NCI-H748 (cell line): ENCODE results near the gene ARHGEF3.

Source experiments
- DNase-seq: peaks from one replicate; lab custom pipeline; 2025; ENCODE audit not compliant: unreplicated experiment; lab: John Stamatoyannopoulos, UW

ARHGEF3 gene, protein sequence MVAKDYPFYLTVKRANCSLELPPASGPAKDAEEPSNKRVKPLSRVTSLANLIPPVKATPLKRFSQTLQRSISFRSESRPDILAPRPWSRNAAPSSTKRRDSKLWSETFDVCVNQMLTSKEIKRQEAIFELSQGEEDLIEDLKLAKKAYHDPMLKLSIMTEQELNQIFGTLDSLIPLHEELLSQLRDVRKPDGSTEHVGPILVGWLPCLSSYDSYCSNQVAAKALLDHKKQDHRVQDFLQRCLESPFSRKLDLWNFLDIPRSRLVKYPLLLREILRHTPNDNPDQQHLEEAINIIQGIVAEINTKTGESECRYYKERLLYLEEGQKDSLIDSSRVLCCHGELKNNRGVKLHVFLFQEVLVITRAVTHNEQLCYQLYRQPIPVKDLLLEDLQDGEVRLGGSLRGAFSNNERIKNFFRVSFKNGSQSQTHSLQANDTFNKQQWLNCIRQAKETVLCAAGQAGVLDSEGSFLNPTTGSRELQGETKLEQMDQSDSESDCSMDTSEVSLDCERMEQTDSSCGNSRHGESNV

DNA sequence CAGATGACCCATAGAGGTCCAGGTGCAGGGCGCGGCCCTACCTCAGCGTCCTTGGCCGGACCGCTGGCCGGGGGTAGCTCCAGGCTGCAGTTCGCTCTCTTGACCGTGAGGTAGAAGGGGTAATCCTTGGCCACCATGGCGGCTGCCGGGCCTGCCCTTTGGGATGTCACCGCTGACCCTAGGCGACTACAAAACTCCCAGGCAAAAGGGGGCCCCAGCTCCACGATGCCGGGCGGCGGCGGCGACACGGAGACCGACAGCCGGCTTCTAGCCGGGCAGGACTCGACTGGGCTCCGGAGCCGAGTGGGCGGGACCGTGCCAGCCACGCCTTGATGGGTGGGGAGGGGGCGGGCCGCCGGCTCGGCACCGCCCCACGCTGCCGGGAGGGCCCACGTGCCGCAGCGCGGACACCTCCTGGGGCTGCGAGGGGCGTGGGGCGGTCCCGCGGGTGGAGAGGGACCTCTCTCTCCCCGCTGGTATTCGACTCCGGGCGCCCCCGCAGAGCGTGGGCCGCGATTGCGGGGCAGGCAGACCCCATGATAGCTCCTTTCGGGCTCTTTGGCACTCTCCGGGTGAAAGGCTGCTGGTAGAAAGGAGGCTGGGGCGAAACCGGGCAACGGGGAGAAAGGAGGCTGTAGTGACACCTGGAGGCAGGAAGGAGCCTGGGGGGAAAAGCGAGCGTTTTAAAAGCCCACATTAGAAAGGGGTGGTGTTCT is at the start of gene ARHGEF3:
TSS of gene ARHGEF3 (minus strand) at position 288 of the 716 bp plus-strand sequence. CDS start at position 137, 151 bp downstream.
- peak; percentile 77 for DNase-seq

DNA sequence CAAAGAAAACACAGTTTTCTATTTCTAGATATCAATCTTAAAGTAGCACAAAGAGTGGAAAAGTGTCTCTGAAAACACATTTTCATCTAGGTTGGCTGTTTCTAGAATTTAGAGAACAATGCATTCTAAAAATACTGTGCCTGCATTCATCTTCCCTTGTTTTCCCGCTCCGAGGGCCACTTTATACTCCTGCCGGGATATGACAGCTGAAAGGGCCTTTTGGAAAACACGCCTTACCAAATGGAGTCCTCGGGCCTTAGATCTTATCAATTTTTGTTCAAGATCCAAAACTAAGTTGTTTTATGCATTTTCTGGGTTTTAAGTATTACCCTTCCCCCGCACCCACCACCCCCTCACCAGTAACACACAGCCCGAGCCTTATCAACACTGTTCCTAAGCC is 47.9 kb upstream of the ARHGEF3 start:
- DNase-seq: no peak

DNA sequence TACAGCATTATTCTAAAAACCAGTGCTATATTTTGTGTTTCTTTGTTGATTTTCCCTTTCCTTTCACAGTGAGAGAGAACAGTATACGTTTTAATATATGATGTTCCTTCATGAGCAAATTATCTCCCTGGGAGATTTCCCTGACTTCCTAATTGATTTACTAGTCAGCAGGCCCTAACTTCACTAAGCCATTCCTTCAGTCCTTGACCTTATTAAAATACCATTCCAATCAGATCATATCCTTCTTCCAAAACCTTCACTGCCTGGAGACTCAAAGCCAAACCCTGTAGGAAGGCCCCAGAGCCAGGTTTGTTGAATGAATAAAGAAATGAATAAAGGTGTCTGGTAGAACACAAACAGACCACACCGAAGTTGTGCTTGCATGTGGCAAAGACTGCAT is 43.8 kb upstream of the ARHGEF3 start:
- peak; percentile 7 for DNase-seq

DNA sequence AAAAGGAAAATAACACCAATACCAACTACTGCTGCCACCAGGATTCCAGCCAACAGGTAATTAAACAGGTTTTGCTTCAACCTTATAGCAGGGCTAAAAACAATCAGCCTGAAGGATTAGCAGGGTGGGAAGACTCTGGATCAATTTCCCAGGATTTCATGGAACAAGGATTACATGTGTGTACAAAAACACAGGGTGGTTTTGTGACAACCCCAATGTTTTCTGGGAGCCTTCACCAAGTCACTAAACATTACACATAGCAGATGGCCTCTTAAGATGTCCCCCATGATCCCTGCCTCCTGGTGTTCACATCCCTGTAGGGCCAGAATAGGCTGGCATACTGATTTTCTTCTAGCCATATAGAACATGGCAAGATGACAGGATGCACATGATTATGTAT is 42.8 kb upstream of the ARHGEF3 start:
- DNase-seq: no peak

DNA sequence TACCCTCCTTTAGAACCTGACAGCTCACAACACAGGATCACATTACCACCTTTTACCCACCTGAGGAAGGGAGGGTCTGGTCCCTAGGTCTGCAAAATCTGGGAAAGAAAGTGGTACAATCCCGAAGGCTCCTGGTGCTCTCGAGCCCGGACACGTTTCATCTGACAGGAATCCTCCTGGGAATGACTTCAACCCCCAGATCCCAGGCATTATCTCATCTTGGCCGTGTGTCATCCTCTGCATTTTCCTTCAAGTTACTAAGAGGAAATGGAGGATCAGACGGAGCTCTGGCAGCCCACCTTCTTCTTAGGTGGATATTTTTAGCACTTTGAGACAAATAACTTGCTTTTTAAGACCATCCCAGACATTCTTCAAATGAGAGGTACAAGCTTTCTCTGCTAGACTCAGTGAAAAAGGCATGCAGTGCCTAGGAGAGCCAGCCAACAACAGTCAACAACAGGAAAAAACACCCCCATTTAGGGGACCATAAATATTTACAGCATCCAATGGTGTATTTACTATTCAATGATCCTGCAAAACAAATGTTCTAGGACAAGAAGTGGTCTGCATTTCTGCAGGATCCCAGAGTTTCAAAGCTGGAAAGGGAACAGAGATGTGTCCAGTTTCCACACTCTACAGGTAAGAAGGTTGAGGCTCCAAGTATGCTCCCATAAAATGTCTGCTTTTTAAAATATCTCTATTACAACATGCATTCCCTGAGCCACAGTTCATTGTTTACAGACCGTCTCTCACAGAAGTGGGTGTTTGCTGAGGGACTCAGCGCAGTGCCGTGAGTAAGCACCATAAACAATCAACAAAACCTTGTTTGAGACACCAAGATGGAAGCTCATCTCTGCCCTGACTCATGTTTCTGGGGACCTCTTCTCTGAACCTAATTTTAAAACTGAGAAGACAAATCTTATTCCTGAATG is 38.3 kb upstream of the ARHGEF3 start:
- DNase-seq: peak; percentile 6

DNA sequence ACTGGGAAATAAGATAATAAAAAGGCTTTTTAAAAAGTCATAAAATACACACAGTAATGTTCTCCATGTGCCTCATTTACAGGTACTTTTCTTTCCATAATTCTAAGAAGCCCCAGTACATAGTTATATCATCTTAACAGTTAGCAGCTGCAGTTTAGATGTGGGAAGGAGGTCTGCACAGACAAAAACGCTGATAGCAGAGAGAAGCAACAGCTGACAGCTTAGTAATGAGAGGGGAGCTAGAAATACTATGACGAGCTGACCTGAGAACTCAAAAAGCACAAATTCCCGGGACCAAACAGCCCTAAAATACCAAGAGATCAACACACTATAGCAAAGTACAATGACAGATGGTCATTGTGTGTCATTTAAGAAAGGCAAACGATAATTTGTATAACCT is 36.7 kb upstream of the ARHGEF3 start:
- no peak for DNase-seq

DNA sequence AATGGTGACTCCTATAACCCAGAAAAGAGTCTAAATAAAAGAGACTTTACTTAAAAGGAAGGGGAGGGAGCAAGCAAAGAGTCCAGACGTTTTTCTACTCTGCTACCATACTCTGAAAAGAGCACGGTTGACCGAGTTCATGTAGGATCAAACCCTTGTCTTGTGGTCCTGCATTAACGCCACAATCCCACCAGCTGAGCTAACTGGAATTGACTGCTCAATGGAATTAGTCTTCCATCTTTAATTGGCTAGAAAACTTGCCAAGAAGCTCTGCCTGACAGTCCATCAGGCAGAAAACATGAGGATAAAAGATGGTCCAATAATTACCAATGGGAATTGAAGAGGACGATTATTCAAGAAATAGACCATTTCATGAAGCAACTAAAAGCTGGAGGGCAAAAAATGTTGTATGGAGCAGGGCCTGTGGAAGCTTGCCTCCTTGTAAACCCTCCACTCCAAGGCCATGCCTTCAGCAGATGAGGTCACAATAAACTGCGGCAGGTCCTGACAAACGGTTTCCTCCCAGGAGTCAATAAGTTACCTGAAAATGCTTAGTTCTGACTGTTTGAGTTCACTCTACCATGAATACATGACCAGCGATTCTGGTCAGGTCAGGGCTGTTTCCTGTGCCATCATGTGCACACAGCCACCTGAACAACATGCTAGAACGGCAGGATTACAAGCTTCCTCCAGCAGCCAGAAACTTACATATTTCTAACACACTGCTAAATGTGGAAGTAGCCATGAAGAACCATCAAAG is 35.6 kb upstream of the ARHGEF3 start:
- no peak for DNase-seq

DNA sequence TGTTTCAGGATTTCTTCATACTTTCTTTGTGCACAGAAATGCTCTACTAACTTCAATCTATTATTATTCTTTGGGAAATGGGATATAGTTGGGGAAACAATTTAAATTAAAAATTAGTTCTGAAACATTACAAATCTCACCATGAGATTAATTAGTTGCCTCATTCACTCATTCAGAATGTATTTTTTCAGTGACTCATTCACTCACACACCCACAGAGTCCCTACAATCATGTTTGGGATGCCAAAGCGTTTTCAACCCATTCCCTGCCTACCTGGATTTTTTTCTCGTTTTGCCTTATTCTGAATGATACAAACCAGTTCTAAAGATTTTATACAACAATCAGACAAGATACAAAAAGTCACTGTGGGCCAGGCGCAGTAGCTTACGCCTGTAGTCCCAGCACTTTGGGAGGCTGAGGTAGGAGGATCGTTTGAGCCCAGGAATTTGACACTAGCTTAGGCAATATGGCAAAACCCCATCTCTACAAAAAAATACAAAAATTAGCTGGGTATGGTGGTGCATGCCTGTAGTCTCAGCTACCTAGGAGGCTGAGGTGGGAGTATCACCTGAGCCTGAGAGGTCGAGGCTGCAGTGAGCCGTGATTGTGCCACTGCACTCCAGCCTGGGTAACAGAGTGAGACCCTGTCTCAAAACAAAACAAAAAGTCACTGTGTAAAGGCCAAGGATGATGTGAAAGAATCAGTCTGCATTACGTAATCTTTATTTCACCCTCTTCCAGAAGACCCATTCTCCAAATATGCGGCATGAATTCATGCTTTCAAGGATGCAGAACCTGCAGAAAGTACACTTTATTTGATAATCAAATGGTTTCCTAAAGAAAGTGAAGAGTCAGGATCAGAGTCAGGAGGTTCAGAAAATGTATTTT is 34.8 kb upstream of the ARHGEF3 start:
- no peak for DNase-seq

DNA sequence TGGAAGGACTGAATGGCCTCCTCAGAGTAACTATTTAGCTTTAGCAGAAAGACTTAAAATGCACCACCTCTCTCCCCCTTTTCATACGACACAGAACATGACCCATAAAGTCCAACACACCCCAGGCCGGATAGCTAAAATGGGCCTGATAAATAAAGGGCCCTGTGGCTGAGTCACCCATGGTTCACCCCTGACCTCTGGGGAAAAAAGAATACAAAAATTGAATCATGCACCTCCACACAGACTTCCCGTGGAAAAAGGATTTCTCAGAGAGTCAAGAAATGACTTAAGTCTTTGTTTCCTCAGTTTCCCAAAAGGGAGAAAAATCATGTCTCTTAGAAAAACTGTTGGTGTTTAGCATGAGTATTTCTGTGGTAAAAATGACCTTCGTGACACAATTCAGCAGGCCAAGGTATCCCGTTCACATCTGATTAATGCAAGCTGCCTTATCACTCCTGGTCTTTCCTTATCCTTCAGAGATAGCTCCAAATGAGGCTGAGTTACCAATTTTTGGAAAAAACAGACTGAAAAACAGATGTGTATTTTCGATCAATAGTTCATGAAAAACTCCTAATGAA is 34.0 kb upstream of the ARHGEF3 start:
- DNase-seq: no peak

DNA sequence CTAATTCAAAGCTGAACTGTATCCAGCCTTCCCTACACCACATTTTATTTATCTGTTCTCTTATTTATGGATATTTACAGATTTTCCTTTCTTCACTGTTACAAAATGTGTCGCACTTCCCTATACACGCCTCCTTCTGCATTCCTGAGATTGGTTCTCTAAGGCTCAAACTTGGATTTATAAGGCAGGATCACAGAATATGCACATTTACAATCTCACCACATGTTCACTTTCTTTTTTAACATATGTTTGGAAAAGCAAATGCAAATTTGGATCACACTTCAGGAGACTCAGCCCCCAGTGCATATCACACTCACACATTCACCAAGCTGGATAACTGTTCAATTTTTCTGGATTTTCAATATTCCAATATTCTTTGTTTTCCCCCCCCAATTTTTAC is 31.8 kb upstream of the ARHGEF3 start:
- no peak for DNase-seq

DNA sequence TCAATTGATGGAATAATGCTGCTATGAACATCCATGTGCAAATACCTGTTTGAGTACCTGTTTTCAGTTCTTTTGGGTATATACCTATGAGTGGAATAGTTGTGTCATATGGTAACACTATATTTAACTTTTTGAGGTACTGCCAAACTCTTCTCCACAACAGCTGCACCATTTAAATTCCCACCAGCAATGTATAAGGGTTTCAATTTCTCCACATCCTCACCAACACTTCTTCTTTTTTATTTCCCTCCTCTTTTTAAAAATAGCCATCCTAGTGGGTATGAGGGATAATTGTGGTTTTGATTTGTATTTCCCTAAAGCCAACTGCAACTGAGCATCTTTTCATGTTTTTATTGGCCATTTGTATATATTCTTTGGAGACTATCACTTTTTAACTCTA is 31.3 kb upstream of the ARHGEF3 start:
- DNase-seq: no peak

DNA sequence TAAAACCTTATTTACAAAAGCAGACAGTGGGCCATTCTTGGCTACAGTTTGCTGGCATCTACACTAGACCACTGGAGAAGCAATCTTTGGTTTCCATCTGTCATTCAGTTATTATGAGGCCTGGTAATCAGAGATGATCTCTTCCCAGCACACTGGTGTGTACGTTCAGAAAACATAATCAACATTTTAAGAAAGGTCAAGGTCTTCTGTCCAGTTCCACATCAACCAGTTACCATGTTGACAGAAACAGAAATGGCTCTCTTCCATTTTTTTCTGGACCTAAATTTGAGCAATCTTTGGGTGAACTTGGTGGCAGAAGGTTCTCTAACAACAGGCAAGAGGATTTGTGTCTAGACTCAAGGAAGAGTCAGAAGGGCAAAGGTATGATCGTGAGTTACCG is 29.8 kb upstream of the ARHGEF3 start:
- no peak for DNase-seq

DNA sequence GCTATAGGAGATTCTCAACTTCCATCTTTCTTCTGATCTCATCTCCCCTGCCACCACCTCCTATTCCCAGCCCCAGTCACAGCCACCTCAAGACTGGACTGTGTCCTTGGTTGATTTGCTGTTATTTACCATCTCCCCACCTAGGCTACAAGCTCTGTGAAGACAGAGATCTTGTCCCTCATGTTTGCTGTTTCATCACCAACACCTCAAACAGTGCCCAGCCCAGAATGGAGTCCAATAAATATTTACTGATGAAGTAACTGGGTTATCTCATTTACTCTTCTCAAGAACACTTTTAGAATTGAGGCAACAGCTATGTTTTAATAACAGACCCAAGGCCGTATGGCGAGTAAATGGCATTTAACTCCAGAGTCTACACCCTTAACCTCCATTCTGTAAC is 29.1 kb upstream of the ARHGEF3 start:
- DNase-seq: no peak

DNA sequence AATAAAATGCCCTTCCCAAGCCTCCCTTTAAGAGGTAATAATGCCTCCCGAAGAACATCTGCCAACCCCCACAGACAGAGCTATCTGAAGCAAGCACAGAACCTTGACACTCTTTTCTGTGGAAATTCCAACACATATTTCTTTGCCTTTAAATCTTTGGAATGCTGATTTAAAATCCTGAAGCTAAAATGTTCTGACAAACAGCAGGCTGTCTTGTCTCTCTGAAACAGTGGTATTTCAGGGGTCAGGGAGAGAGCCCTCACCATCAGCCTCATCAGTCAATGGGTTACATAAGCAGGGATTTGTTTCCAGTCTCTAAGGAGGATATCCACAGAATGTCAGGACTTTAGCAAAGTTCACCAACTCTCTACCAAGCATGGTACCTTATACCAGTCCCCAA is 27.8 kb upstream of the ARHGEF3 start:
- no peak for DNase-seq

DNA sequence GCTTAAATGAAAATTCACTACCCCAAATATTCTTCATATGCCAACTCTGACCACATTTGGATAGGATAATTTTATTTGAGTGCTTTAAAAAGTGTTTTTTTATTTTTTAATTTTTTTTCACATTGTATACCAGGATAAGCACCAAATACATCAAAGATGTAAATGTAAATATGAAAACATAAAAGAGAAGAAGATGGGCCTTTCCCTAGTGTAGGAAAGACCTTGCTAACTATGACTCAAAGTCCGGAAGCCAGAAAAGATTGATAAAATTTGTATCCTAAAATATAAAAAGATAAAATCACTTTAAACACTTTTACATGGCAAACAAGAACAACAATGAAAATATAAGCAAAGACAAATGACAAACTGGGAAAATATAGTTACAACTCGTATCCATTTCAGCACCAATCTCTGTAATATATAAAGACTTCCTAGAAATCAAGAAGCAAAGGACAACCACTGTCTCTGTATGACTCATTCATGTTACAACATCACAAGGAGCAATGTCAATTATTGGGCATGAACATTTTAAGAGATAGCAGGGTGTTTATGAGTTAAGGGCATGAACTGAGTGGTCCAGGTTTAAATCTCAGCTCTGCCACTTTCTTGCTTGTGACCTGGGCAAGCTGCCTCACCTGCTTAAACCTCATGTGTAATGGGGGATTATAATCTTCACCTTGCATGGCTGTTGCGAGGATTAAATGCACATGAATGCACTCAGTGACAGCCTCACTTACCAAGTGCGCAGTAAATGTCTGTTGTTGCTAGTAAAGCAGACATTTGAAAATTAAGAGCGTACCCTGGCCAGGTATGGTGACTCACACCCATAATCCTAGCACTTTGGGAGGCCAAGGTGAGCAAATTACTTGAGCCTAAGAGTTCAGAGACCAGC is 25.3 kb upstream of the ARHGEF3 start:
- DNase-seq: no peak

DNA sequence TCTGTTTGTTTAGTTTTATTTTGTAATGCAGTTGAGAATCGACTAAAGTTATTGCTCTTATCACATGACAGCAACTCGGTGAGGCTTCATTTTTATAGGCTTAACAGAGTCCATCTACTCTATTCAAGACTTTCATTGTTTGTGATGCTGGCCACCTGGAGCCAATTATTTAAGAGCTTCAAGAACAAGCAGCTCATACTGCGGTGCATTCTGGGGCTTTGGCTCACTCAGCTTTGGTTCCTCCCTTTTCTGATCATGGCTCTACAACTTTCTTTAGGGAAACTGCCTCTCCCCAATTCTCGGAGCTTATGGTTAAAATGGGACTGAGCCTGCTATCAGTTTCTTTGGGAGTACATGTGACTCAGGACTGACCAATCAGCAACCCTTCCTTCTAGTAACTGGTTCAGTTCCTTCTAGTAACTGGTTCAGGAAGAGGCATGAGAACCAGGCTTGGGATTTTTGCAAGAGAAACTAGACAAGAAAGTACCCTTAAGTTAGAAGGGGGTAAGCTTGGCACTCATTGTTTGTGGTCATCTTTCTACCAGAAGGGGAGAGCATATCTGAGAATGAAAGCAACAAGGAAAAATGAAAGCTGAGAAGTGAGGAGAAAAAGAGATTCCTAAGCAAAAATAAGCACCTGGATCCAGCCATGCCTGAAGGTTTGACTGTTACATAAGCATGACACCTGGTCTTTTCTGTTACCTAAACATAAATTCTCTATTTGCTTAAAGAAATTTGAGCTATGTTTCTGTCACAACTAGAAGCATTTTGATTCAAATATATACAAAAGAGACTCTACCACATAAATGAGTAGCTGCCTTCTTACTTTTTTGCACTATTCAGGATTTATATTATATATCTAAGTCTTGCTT is 24.1 kb upstream of the ARHGEF3 start:
- DNase-seq: peak; percentile 44
